ENCODE results near the gene ADM5.
"Not testable (repeated sequence)": the region's sequence is repeated elsewhere in the genome, so short reads cannot be mapped to it uniquely, and the experiment has no call there.

ADM5 gene

DNA sequence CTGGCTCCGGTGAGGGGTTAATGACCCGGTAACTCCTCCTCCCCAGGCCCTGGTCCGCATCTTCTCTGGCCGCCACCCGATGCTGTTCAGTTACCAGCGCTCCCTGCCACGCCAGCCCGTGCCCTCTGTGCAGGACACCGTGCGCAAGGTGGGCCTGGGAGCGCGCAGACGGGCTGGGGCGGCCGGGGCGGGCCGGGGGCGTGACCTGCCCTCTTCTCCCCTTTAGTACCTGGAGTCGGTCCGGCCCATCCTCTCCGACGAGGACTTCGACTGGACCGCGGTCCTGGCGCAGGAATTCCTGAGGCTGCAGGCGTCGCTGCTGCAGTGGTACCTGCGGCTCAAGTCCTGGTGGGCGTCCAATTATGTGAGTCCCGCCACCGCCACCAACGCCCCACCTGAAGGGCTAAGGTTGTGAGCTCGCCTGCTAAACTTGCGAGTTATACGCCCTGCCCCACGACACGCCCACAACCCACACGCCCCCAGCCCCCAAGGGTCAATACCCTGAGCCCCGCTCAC lies 11.9 kb downstream of the ADM5 start:
- DNase-seq (ENCODE audit: low spot score), result no peak

DNA sequence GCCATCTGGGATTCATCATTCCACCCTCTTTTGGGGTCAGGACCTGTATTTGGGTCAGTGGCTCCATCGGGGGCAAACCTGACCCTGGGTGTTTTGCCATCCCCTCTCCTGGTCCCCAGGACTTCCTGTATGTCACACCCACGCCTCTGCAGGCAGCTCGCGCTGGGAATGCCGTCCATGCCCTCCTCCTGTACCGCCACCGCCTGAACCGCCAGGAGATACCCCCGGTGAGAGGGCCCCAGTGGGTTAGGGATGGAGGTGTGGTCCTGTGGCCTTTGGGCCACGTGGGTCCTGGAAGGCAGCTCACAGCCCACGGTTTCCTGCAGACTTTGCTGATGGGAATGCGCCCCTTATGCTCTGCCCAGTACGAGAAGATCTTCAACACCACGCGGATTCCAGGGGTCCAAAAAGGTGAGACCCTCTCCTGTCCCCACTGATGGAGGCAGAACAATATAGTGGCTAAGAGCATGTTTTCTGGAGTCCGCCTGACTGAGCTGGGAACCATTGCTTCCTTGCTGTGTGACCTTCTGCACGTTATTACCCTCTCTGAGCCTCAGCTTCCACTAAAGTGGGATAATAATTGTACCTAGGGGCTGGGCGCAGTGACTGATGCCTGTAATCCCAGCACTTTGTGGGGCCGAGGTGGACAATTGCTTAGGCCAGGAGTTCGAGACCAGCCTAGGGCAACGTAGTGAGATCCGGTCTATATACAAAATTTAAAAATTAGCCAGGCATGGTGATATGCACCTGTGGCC lies 15.7 kb downstream of the ADM5 start:
- DNase-seq (ENCODE audit: low spot score), result no peak

- no peak for DNase-seq (ENCODE audit: low spot score)
These were observed 16.5 kb downstream of the ADM5 start for GRCh38 chr19:49705919-49706318.

DNA sequence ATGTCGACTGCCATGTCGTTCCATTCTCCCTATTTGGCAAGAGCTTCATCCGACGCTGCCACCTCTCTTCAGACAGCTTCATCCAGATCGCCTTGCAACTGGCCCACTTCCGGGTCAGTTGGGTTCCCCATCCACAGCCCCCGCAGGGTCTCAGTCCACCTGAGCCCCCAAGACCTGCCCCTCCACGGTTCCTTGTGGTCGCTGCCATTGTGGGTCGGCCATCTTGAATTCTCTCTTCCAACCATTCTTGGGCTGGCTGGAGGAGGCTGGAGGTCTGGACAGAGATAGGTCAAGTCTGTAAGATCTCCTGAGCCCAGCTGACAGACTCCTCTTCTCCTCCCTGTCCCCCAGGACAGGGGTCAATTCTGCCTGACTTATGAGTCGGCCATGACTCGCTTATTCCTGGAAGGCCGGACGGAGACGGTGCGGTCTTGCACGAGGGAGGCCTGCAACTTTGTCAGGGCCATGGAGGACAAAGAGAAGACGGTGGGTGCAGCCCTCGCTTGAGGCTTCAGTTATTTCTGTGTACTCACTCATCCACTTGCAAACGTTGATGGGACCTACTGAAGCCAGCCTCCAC lies 21.1 kb downstream of the ADM5 start:
- DNase-seq (ENCODE audit: low spot score), result no peak

DNA sequence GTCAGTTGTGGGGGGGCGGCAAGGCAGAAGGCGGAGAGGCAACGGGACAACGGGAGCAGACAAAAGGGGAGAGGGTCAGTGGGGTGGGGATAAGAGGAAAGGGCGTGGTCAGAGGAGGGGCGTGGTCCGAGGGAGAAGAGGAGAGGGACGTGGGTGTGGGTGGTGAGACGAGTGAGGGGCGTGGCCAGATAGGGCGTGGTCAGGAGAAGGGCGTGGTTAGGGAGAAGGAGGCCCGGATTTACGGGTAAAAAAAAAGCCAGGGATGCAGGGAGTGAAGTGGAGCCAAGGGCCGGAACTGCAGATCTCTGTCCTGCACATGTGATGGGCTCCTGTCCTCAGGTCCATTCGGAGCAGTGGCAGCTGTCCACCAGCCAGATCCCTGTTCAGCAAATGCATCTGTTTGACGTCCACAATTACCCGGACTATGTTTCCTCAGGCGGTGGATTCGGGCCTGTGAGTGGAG lies 23.0 kb downstream of the ADM5 start:
- DNase-seq (ENCODE audit: low spot score), result peak; percentile 57

DNA sequence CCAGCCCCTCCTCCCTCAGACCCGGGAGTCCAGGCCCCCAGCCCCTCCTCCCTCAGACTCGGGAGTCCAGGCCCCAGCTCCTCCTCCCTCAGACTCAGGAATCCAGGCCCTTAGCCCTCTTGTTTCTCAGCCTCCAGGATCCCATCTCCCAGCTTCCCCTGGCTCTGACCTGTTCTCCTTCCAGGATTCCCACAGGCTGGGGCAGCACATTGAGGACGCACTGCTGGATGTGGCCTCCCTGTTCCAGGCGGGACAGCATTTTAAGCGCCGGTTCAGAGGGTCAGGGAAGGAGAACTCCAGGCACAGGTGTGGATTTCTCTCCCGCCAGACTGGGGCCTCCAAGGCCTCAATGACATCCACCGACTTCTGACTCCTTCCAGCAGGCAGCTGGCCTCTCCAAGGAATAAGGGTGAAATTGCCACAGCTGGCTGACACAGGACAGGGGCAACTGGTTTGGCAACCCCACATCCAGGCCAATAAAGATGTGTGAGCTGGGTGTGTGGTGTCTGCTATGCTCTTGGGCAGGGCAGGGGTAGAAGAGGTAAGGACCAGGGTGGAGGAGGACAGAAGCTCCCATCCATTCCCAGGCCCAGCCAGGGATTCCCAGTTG lies 23.9 kb downstream of the ADM5 start:
- DNase-seq (ENCODE audit: low spot score), result no peak

DNA sequence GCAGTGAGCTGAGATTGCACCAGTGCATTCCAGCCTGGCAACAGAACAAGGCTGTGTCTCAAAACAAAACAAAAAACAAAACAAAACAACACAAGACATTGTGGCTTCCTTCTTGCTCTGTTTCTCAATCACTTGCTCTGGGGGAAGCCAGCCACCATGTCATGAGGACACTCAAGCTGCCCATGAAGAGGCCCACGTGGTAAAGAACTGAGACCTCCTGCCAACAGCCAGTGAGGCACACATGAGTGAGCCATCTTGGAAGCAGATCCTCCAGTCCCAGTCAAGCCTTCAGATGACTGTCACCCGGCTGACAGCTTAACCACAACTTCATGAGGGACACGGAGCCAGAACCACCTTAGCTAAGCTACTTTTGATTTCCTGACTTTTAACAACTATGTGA lies 26.8 kb downstream of the ADM5 start:
- DNase-seq (ENCODE audit: low spot score), result no peak

DNA sequence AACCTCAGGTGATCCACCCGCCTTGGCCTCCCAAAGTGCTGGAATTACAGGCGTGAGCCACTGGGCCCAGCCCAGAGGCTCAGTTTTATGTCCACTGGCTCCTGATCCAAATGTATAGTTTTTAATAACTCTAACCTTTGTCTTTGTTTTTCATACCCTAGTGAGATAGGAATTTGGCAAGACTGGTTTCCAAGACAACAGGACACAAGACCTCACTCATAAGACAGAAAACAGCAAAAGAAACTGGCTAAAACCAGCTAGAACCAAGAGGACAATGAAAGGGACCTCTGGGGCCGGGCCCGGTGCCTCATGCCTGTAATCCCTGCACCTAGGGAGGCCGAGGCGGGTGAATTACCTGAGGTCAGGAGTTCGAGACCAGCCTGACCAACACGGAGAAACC lies 29.1 kb downstream of the ADM5 start:
- no peak for DNase-seq (ENCODE audit: low spot score)

DNA sequence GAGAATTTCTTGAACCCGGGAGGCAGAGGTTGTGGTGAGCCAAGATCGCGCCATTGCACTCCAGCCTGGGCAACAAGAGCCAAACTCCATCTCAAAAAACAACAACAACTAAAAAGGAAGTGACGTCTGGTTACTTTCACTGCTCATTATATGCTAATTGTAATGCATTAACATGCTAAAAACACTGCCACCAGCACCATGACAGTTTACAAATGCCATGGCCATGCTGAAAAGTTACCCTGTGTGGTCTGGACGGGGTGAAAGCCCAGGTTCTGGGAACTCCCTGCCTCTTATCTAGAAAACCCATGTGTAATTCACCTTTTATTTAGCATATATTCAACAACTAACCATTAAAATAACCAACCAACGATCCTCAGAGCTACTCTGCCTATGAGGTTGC lies 29.6 kb downstream of the ADM5 start:
- DNase-seq (ENCODE audit: low spot score), result no peak

- DNase-seq (ENCODE audit: low spot score), result not testable (repeated sequence)
These were observed 30.0 kb downstream of the ADM5 start for GRCh38 chr19:49719420-49719819.

GRCh38 chr19:49727217-49728030 lies 38.0 kb downstream of the ADM5 start:
- DNase-seq (ENCODE audit: low spot score), result peak; percentile 86

DNA sequence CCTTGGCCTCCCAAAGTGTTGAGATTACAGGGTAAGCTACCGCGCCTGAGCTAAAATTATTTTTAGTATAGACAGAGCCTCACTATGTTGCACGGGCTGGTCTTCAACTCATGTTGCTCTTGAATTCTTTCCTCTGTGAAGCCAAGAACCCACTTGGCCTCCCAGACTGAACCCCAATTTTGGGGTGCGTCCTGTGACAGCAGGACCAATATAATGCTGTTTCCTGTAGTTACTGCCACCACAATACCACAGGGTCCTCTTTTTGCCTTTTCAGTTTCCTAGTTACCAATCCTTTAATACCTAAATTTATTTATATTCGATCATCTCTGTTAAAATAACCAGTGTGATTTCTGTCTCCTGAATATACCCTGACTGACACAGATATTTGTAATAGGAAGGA lies 40.8 kb downstream of the ADM5 start:
- no peak for DNase-seq (ENCODE audit: low spot score)

- DNase-seq (ENCODE audit: low spot score), result no peak
These were observed 48.9 kb downstream of the ADM5 start for GRCh38 chr19:49738268-49738667.

- DNase-seq (ENCODE audit: low spot score), result no peak
These were observed 49.7 kb downstream of the ADM5 start for GRCh38 chr19:49739098-49739497.

DNA sequence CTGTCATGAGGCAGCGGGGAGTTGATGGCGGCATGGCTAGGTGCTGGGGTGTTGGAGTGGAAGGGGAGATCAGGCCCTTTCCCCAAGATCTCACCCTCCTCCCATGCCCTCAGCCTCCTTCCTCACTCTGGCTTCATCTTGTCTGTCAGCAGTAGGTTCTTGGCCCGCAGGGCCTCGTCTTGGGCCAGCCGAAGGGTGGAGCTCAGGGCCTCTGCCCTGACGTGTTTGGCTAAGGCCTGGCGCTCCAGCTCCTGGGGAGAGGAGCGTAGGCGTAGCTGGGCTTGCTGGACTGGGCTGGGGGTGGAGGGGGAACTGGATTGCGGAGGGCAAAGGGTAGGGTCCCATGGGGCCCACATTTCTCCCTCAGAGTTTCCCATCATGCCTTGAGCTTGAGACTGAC lies 50.5 kb downstream of the ADM5 start:
- no peak for DNase-seq (ENCODE audit: low spot score)
